Activated CD8-positive, alpha-beta memory T cell treated with anti-CD3 and anti-CD28 coated beads, Interleukin-2, amount 50 U/mL, for 4 hours (primary cell): ENCODE results near the gene SAYSD1.

Experiments used
- DNase-seq: peaks from one replicate; pipeline ENCODE4 v3.0.0-alpha.2; 2020

SAYSD1 gene

GRCh38 chr6:39107641-39108040 lies 7.3 kb downstream of the SAYSD1 start:
- no peak for DNase-seq

DNA sequence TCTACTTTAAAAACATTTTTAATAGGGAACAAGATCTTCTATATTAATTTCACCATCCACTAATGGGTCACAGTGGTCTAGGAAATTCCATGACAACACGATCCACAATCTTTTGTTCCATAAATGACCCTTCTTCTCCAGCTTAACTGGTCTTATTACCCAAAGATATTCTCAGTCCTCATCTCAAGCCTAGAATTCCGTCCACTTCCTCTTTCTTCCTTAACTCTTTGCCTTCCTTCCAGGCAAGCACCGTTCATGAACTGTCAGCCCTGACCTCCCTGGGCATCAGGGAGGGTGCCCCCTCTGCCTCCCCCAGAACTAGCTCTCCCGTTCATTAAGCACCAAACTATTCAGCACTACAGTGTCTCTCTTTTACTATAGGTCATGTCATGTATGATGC lies 8.0 kb downstream of the SAYSD1 start:
- no peak for DNase-seq

- no peak for DNase-seq
Measured at GRCh38 chr6:39104528-39104927, 10.5 kb downstream of the SAYSD1 start.

DNA sequence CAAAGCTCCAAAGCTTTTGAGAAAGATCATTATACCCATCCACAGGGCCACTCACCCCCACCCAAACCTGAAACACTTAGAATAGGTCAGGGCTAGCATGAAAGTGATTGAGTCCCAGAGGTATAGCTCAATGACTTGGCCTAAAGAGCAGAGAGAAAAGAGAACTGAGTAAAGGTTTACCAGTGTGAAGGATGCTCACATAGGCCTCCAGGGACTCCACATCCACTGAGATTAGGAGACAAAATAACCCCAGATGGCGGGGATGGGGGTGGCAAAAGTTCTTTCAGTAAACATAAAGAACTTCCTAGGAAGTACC lies 12.2 kb downstream of the SAYSD1 start:
- DNase-seq = no peak

- no peak for DNase-seq
Measured at GRCh38 chr6:39102071-39102820, 12.7 kb downstream of the SAYSD1 start.

DNA sequence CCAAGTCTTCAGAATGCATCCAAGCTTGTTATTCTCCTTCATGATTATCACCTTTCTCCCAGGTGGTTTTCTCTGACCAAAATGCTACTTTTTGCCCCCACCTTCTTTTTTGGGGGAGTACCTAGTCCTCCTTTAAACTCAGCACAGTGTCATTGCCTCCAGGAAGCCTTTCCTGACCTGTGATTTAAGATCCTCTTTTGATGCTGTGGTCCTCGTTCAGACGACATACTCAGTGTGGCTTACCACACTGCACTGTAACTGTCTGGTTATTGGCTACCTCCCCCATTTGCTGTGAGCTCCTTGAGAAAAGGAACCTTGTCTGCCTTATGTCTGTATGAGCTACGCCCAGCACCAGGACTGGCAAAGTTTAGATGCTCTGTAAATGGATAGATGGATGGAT lies 14.6 kb downstream of the SAYSD1 start:
- DNase-seq = no peak

- no peak for DNase-seq
Measured at GRCh38 chr6:39095578-39095977, 19.4 kb downstream of the SAYSD1 start.

DNA sequence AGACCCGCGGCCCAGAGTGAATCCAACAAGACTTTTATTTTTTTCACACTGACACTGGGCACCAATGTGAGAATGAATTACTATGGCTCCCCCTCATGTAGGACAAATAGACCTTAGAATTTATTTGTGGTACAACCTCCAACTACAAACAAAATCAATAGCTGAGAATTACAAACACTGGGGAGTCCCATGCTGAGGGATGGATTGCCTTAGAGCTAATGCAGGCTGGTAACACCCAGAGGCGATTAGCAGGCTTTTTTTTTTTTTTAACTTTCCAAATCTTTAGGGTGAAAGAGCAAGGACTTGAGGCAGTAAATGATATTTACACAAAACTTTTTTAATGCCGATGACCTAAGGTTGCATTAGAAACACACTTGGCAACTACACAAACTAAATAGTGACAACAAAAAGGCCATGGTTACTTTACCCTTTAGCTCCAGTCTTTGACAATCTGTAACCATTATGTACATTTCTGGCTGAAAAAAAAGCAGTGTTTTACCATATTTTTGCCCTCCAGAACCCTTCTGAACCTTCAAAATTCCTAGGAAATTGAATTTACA lies 21.8 kb downstream of the SAYSD1 start:
- DNase-seq = no peak

- DNase-seq = no peak
Measured at GRCh38 chr6:39092124-39092523, 22.9 kb downstream of the SAYSD1 start.

- DNase-seq = no peak
Measured at GRCh38 chr6:39091220-39091619, 23.8 kb downstream of the SAYSD1 start.

DNA sequence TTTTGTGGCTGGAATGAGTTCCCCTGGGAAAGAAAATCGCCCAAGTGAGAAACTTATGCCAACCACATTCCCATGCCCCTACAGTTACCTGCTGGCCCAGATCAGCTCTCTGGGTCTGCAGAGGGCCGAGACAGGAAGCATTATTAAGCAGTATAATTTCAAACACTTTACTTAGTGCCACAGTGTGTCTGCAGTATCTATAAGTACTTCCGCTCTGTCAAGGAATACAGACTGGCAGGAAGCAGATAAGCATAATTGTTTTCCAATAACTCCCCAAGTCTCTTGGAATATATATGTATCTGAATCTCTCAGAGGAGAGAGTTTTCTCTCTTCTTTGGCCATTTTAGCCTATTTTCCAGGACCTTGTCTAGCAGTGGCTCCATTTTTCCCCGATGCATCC lies 24.9 kb downstream of the SAYSD1 start:
- no peak for DNase-seq

DNA sequence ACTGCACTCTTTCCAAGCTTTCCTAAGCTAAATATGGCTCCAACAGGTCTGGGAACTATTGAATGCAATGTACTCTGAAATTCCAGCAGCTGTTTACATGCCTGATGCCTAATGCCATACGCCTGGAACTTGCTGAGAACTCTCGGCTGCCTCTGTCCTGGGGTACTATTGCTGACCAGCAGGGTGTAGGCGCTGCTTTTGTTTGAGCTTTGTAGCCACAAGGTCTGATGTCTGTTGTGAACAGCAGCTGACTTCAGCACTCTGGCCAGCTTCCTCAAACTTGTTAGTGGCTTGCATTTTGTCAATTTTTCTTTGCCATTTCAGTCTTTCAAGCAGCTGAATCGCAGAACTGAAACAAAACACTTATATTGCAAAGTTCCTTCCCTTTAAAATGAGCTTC lies 26.7 kb downstream of the SAYSD1 start:
- DNase-seq = no peak

DNA sequence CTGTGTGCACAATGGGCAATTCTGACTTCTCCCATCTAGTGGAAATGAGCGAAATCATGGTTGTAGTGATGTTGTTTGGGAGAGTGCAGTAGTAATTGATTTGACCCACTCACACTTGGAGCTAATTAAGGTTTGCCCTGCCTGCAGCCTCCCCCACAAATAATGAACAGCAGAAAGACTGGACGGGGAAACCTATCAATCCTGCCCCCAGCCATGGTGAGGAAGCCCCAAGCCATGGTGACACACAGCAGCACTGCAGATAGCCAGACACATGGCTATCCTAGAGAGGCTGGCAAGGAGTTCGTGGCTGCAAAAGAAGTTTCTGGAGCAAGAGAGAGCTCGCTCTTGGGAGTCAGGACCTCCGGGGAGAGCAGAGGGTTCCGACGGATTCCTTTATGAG lies 27.8 kb downstream of the SAYSD1 start:
- no peak for DNase-seq

GRCh38 chr6:39086711-39087110 lies 28.3 kb downstream of the SAYSD1 start:
- DNase-seq = no peak

DNA sequence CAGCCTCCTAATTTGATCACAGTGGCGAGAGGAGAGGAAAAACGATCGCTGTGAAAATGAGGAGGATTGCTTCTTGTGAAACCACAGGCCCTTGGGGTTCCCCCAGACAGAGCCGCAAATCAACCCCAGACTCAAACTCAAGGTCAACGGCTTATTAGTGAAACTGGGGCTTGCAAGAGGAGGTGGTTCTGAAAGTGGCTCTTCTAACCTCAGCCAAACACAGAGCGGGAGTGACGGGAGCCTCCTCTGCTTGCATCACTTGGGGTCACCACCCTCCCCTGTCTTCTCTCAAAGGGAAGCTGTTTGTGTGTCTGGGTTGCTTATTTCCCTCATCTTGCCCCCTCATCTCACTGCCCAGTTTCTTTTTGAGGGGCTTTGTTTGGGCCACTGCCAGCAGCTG lies 28.7 kb downstream of the SAYSD1 start:
- DNase-seq = no peak

DNA sequence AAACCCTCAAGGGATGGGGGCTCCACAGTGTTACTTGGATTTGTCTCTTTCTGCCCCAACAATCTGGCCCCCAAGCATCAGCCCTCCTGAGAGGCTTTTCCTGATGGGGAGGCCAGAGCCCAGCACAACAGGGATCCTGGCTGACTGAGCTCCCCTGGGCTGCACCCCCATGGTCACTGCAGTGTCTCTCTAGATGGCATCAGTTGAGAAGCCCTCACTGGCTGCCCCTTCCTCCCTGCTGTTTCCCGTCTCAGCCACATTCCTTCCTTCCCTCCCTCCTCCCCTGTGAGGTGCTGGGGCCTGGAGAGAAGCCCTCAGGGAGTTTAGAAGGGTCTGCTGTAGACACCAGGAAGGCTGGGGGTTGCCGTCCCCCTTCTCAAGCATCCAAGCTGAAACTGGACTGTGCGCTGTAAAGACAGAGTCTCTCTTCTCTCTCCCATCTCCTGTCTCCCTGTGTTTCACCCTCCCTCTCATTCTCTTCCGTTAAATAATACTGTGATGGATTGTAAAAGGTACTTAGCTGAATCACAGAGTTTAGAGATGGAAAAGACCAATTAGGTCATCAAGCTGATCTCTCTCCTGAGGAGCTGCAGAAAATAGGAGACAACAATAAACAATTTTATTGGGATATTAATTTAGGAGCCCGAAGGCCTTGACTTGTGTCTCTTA lies 29.7 kb downstream of the SAYSD1 start:
- no peak for DNase-seq

GRCh38 chr6:39084506-39084905 lies 30.5 kb downstream of the SAYSD1 start:
- DNase-seq = no peak

DNA sequence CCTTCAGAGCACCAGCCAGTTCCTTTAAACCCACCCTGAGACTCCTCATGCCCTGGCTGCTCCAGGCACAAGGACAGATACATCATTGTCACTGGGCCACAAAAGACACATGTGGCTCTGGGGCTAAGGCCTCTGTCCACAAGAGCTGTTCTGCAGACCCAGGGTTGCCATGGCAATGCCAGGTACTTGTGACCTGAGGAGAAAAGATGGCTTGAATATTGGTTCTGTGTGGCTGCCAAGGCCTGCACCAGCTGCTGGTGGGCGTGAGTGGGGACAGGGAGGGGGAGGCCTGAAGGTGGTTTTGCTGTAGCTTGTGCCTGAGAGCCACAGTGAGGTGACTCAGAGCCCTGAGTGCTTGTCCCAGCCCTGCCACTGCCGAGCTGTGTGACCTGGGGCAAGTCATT lies 31.8 kb downstream of the SAYSD1 start:
- DNase-seq = no peak

GRCh38 chr6:39082310-39082709 lies 32.7 kb downstream of the SAYSD1 start:
- no peak for DNase-seq

GRCh38 chr6:39080246-39080875 lies 34.6 kb downstream of the SAYSD1 start:
- no peak for DNase-seq

- DNase-seq = no peak
Measured at GRCh38 chr6:39079197-39080125, 35.5 kb downstream of the SAYSD1 start.

GRCh38 chr6:39078695-39079094 lies 36.3 kb downstream of the SAYSD1 start:
- DNase-seq = no peak
